ENCODE results near the gene PLEKHA6.

The PLEKHA6 gene

DNA sequence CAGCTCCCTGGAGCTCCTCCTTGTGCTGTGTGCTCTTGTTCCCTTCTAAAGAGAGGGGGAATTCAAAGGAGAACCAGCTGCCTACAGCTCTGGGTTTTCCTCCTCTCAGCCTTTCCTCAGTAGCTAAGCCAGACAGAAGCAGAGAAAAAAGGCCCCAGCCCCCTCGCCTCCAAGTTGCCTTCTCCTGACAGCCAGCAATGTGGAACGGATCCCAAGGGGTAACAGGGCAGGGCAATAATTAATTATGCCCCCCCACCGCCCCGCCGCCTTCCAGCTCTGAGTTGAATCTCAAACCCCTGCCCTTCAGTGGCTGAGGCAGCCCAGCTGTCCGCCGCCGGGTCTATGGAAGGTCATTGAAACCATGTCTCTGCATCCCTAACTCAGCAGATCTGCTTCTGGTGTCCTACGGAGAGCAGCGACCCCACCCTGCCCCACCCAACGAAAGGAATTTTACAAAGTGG, 76.9 kb downstream of the PLEKHA6 start:
- DNase-seq = no peak

DNA sequence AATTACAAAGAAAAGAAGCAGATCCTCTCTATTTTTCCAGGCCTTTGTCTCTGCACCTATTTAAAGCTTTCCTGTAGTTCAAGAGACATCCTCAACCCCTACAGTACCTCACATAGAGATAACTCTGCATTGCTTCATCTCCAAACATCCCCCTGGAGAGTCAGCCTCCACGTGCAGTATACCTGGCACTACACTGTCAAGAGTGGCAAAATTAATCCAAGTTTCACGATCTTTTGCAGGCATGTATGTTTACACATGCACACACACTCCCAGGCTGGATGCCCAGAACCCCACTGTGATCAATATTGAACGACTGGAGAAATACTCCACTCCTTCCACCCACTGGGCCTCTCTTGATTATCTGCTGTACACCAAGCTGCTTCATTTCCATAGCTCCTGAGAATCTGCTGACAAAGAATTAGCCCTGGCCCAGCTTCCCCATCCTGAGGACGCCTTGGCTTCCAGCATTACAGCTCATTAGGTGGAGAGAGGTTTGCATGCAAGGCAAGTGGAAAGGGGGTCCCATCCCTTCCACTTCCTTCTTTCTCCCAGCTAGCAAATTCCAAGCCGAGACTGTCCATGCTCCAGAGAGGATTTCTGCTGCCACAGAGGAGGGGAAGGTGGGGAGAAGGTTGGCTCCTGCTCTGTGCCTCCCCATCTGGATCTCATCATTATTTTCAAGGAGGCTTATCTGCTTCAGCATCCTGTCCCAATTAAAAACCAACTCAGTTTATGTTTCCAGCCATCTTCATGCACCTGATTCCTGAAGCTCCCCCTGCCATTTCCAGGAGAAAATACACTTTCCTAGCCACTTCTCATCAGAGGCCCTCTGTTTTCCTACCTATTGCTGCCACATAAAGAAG, 79.4 kb downstream of the PLEKHA6 start:
- DNase-seq = no peak

DNA sequence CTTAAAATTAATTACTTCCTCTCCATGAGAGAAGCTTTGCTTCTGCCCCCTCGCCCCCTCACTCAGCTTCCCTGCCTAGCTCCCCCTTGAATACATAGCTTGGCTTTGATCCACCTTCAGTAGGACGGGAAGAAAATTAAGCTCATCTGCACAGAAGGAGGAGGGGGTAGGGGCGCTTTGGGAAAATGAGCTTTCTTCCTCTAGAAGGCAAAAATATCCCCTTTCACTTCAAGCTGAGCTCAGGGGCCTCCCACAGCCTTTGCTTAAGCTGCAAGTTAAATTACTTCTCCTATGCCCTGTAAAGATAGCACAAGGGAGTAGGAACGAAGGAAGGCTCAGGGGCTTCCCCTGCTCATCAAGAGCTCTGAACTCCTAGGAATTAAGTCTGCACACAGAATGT, 80.8 kb downstream of the PLEKHA6 start:
- no peak for DNase-seq

DNA sequence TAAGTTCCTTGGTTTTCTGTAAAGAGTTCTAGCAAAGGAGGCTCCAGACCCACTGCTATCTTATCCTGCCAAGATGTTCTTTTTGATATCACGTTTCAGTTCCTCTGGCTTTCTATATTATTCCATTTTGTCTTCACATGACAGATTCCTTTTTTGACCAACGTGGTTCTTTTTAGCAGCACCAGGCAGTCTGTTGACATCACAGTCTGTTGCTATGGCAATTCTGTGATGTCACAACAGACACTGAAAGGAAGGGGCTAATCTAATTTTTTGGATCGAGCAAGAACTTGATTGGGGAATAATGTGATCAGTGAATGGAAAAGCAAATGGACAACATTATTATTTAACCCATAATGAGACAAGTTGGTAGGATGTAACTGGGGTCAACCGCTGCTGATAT, 81.5 kb downstream of the PLEKHA6 start:
- no peak for DNase-seq

DNA sequence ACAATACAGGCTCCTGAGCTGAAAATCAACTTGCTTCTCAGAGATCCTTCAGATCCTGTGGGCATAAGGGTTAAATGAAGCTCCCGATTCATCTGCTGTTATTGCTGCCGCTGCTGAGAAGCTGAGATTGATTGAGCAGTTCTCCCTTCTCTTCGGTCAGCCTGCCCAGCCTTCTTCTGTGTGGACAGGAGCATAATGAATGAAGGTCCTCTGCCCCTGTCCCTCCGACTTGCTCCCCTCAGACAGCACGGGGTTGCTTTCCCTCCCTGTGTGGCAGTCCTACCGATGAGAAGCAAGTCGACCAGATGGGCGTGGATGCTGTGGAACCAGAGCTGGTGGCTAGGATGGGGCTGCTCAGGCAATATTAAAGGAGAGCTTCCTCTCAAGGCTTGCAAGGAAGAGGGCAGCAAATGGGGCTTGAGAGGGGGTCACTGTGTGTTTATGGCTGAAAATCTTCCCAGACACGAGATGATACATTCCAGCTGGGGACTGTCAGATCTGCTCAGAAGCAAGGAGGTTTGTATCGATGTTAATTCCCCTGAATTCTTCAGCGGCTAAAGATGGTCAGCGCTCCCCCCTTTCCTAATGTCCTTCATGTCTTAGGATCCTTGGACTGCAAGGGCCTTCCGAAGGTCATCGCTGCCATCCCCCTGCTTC, 82.0 kb downstream of the PLEKHA6 start:
- DNase-seq = no peak

DNA sequence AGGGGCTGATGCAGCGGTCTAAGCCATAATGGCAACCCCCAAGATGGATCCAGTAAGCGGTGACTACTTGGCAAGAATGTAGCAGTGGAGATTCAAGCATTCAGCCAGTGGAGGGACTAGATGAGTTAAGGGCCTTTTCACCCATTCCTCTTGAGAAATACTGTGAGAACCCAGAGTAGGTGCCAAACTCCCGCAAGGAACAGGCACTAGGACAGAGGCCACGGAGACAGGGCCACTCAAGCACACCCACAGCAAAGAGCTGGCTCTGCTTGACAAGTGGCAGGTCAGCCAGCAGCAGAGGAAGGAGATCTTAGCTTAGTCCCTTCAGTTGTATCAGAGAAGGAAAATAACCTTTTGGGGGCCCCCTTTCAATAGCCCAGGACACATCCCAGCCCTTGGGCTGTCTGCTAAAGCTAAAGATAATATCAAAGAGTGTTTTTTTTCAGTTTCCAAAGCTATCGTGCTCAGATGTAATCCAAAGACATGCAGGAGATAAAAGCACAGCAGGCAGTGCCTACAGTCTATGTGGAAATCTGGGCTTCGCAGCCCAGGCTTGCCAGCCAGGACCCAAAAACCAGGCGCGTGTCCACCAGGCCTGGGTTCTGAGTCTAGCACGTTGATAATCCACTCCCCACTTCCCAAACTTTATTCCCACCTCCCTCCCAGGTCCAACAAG, 83.9 kb downstream of the PLEKHA6 start:
- DNase-seq = no peak

DNA sequence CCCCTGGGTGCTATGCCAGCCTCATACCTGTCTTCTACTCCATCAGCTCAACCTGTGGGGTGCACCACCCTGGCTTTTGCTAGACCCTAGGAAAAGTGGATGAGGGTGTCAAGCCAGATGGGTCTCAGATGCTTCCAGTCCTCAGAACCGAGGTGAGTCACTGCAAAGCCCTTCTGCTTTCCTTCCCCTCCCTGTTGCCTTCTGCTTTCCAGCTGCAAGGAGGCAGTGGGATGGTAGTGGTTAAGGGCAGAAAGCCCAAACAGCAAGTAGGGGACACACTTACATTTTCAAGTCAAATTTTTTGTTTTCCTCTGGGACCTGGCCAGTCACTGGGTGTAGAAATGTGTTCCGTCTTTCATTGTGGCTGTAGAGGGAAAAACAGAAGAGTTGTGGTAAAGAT, 85.3 kb downstream of the PLEKHA6 start:
- no peak for DNase-seq

DNA sequence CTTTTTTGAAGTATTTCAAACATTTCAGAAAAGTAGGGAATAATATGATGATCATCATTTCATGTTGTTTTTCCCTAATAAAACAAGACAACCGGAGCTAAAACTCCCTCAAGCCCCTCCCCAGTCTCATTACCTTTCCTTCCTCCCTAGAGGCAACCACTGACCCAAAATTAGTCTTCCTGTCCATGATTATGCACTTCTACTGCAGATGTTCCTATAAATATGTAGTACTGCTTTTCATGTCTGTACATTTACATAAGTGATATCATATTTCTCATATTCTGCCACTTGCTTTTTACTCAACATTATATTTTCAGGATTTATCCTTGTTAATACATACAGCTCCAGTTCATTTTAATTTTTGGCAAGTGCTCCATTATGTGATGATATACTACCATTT, 87.2 kb downstream of the PLEKHA6 start:
- DNase-seq = no peak

DNA sequence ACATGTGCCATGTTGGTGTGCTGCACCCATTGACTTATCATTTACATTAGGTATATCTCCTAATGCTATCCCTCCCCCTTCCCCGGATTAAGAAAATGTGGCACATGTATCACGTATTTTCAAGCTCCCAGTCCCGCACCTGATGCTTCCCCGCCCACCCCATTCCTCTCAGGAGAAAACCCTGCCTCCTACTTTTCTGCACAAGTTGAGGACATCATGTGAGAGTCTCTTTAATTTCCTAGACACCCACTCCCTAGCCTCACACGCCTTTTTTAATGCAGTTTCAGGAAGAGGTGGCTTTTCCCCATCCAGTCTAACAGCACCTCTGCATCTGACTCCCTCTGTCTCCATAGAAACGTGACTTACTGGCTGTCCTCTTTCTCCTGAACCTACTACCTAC, 87.8 kb downstream of the PLEKHA6 start:
- DNase-seq = no peak

DNA sequence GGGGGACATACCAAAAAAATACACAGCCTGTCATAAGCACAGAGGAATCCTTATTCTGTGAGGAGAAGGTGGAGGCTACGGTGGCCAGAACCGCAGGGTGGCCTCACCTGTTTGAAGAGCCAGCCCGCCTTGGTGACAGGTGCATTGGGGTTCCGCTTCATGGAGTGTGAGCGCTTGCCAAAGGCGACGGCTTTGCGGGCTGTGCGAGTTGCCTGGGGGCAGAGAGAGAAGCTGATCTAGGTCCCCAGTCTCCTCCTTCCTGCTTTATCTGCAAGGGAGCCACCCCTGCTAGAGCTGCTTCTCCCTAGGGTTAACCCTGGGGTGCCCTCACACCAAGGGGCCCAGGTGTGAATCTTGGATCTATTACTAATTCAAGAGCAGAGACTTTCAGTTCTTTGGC, 91.6 kb downstream of the PLEKHA6 start:
- no peak for DNase-seq

DNA sequence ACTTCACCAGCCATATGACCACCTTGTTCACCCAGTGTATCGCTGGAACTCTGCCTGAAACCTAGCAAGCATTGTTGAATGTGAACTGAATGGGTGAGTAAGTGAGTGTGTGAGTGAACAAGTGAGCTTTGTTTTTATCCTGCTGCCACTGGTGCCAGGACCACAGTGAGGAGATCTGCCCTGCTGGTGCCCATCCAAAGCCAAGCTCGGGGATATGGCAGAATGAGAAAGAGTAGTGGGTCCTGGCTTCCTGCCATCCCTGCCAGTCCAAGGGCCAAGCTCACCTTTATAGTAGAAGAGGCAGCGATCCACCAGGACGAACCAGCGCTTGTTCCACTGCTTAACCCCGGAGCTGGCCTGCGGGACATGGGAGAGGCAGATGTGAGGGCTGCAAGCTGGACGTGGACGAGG, 92.5 kb downstream of the PLEKHA6 start:
- no peak for DNase-seq

DNA sequence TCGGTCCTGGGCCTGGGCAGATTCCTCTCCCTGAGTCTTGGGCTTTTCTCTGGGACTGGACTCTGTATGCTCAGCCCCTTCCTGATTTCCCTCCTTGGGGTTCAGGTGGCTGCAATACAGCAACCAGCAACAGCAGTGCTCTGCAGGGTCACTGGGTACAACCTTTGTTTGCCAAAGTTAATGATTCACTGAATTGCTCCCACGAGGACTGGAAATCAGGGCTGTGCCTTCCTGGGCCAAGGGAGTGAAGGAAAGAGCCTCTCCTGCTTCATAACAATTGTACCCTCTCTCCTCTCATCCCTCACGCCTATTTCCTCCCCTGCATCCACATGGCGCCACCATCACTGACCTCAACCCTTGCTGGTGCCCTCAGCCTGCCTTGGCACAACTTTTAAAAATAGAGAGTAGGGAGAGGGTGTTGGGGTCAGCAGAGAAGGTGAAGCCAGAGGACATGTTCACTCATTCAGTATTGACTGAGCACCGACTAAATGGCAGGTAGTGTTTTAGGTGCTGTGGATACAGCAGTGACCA, 93.2 kb downstream of the PLEKHA6 start:
- DNase-seq = no peak

DNA sequence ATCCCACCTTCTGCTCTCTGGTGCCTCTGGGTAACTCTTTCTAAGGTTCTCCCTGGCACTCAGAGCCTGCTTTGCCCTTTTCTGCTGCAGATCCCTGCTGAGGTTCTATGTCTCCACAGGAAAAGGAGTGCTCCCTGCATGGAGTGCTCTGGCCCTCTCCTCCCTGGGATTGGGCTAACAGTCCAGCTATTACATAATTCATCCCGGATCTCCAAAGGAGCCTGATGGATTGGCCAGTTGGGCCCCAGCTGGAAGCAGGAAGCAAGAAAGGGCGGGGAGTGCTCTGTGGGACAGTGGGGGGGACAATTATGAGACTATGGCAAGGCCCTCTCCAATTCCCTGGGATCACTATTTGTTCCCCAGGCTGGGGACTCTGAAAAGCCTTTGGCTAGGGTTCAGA, 94.1 kb downstream of the PLEKHA6 start:
- DNase-seq = no peak

DNA sequence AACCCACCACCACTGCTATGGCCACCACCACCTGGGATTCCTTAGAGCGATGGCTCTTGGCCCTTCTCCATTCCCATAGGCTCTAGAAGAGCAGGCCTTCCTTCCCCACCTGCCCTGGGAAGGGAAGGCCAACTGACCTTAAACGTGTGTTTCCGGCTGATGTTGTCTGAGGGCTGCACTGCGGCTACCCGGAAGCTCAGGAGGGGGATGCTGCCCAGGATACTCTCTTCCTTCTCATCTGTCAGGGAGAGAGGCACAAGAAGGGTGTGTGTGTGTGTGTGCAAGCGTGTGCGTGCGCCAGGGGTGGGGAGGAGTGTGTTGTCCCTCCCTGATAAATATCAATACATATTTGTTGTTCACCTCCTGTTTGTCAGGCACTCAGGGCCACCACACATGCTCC, 94.9 kb downstream of the PLEKHA6 start:
- no peak for DNase-seq

DNA sequence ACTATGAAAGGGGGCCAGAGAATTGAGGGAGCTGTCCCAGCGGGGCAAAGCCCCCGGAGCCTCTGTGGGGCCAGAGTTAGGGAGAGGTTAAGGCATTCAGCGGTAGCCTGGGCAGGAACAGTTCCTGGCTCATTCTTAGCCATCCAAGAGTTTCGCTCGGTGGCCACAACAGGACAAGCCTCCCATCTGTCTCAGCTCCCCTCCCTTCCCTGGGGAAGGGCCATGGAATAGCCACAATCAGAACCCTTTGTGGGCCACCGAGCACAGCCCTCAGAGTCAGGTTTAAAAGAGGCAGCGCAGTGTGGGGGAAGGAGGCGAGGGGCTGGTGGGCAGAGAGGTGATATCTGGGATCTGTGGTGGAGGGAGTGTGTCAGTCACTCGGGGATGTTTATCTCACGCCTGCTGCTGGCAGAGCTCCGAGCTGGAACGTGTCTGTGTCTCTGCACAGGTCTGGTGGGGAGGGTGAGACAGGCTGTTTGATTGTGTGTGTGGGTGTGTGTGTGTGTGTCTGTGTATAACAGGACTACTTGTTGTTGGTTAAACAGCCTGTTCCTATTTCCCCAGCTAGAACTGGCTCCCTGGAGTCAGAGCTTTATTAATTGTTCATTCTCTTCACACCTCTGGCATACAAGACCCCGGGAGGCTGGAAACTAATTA, 96.3 kb downstream of the PLEKHA6 start:
- no peak for DNase-seq

DNA sequence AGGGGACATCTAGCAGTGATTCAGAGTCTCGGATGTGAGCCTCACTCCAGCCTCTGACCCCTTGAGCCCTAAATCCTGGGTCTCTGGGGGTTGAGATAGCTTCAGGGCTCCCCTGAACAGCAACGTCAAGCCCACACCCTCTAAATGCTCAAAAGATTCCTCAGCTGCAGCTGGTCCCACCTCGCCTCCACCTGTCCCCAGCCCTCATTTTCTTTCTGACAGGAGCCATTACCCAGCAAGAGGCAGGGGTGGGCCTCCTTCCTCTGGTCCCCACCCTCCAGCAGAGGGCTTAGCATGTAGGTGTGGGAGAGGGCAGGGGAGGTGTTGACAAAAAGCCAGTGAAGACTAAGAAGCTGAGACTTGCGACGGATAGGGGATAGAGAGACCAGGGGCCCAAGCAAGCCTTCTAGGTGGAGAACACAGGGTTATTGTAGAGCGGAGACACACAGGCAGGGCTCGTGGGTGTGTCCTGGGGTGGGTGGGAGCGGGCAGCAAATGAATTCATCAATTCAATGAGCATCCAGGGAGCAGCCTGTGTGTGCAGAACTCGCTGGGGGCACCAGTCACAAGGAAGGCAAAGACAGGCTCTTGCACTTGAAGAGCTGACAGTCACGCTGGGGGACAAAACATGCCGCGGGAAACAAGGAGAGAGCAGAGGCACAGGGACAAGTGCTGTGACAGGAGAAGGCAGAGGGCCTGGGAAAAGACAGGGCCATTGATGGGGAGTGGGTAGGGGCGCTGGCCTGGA, 97.0 kb downstream of the PLEKHA6 start:
- DNase-seq = no peak

DNA sequence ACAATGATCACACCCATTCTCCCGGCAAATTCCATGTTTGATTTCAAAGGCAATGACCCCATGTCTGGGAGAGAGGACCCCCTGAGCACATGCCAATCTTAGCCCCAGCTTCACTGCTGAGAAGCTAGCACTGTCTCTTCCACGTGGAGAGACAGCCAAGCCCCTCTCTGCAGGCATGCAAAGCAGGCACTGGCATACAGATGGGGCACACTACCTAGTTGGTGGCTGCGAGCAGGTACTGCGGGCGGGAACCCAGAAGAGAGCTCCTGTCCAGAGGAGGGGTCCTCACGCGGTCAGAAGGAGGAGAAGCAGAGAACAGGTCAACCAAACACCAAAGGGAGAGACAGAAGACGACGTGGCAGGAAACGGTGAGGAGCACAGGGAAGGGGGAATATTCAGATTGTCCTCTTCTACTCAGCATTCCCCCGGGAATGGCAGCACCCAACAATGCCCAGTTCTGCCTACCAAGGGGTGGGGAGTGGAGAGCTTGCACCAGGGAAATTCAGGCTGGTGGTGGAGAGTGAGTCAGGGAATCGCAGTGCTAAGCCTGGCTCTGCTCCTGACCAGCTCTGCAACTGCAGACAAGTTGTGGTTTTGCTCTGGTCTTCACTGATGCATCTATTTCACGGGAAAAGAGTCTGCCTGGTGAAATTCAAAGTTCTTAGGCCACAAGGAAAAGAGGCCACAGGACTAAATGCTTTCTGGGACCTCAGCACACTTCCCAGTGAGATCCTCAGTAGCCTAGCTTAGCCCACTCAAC, 97.8 kb downstream of the PLEKHA6 start:
- no peak for DNase-seq

DNA sequence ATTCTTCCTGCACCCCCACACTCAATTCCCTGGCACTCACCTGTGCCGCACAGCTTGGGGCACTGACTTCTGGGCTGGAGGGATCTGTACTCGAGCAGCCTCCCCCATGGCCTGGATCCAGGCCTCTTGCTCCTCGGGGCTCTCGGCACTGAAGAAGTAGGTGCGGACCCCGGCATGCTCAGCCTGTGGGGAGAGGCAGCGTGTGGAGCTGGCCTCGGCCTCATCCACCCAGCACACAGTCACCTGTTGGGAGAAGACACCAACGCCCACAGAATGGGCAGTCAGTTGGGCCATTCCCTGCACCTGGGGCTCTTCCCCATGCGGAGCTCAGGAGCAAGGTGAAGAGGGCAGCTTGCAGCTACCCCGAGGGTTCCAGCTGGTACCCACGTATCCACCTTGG, 98.5 kb downstream of the PLEKHA6 start:
- DNase-seq = no peak

DNA sequence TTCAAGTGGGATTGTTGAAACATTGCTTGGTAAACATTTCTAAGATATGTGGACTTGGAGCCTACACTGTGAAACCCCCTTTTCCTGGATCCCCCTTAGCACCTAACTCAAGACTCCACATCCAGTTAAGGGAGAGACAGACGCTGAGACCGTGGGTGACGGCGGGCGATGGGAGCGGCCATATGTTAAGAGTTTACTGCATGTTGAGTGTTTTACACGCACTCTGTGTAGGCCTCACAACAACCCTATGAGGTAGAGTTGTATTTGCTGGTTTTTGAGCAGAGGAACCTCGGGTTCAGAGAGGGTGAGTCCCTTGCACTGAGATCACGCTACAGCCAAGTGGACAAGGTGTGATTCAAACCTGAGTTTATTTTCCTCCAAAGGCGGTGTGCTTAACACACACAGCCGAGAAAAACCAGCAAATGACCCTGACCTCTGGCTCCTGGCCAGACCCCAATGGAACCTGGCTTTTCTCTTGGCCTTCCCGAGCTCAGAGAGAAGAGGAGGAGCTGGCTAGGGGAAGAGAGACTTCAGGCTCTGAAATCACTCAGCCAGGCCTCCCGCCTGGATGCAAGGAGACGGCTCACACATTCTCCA, 99.0 kb downstream of the PLEKHA6 start:
- no peak for DNase-seq

DNA sequence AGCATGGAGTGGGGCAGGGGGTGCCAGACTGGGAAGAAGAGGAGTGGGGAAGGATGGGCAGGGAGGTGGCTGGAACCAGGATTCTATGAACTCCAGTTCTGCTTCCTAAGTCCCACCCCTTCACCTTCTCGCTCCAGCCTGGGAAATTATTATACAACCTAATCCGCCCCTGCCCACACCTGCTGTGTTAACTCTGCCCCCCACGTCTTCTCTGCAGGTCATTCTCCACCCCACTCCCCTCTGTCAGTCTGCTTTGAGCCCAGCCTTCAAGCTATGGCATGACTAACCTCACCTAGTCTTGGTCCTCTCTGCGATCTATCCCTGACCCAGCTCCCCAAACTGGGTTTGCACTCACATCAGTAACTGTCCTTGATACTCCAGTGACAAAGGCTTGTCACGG, 99.9 kb downstream of the PLEKHA6 start:
- no peak for DNase-seq

DNA sequence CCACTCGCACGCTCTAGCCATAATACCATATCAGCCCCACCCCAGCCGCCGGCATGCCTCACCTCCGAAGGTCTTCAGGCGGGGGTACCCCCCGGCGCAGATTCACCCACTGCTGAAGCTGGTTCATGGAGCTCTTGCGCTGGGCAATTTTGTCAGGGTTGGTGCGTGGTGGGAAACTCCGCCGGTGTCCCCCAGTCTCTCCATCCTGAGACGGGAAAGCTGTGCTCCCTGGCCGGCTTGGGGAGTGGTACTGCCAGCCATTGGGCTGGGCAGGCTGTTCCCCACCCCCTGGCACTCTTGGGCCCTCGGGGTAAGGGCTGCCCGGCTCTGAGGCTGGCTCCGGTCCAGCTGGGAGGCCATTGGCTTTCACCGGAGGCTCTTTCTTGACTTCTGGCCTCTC, 100.5 kb downstream of the PLEKHA6 start:
- no peak for DNase-seq
